Measurements from ENCODE around the gene LRP3. TPM values are rescaled to one million over a fixed set of nuclear protein-coding genes. Genes with fewer than 3 reads are reported as not detected.

Gene LRP3
- polyA plus RNA-seq, 1 of the 3 experiments (the other 2 are of a cell fraction): 8.2 TPM

DNA sequence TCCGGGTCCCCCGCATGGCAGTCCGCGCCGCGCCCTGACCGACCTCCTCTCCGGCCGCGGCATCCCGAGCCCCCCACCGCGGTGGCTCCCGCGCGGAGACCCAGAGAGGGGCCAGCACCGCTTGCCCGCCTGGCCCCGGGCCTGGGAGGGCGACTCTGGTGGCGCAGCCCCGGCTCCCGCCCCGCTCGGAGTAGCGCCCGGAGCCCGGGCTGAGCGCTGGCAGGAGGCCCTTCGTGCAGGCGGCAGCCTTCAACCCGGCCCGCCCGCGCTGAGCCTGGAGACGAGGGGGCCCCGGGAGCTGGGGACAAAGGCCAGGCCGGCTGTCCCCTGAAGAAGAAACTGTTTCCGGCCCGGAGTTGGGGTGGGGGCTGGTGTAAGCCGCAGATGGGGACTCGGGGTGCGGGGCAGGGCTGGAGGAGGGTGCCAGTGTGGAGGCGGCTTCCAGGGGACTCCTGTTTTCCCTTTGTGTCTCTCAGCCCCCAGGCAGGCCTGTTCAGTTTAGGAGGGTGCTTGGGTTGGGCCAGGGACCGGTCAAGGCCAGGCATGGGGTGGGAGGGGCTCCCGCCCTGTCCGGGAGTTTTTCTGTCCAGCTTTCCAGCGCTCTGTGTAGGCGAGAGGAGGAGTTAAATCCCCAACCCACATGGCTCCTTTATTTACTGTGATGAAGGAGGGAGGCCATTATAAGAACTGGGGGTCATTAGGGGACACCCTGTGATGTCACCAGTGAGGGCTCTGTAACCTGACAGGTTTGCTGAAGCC, 935 bp downstream of the LRP3 start:
- Histone ChIP-seq H3F3A (replicated peaks; ENCODE audit: insufficient read depth) (no peaks in the 10 kb centered on the region), H2AFZ (ENCODE audit: low read depth) (peak overlapping the region; percentile 81; the same call in 1 of the 2 replicates), H3K27me3 (ENCODE audit: insufficient read depth) (no peaks in the 10 kb centered on the region), H3K36me3 (replicated peaks in 1 of 2; ENCODE audit: control insufficient read depth in 1 of 2, insufficient read depth in 2 of 2, low read length in 1 of 2) (peaks cover 0 to 3% of the 10 kb centered on the region in 2 experiments), H3K4me2 (peak overlapping the region; percentile 95), H3K9me3 (no peaks in the 10 kb centered on the region), H3K9me2 (no peaks in the 10 kb centered on the region), H3K4me3 (ENCODE audit: low read depth in 2 of 2, low read length in 1 of 2) (peak overlapping the region; percentile 66), H4K20me1 (ENCODE audit: insufficient read depth) (0 out of 2 replicates have a peak, but pooled peaks cover 5% of the 10 kb centered on the region), H3K9ac (peak overlapping the region; percentile 61; the same call in 1 of the 2 replicates), H3K79me2 (ENCODE audit: insufficient read depth) (no peaks in the 10 kb centered on the region), H3K4me1 (ENCODE audit: control insufficient read depth in 1 of 2, insufficient read depth in 2 of 2, low read depth in 1 of 2, low read length in 1 of 2) (peaks cover 0 to 13% of the 10 kb centered on the region in 2 experiments; a peak in 1 of 4 replicates), H3K27ac (ENCODE audit: low read depth in 2 of 2, low read length in 1 of 2) (peak overlapping the region in 1 of 2 experiments; percentile 53; a peak in 1 of 4 replicates)
- no peak for TF ChIP-seq RXRA (IDR thresholded peaks at IDR 0.05; ENCODE audit: borderline replicate concordance, low read depth)
- TF ChIP-seq SMC3 (IDR thresholded peaks at IDR 0.05; ENCODE audit: low read depth, low read length): no peak
- peak; percentile 78 for TF ChIP-seq MXI1 (IDR thresholded peaks at IDR 0.05; ENCODE audit: low read depth, low read length)
- WGBS (ENCODE audit: low lambda C conversion rate): 3% methylated on average over 10 of the region's 49 CpGs
- POLR2A ChIA-PET: interaction anchor here (1.1 to 1.2 kb wide), 2 partner anchors 17 to 19 kb away, joined by 3 to 6 read pairs; no protein-coding TSS in a partner anchor
- CTCF ChIA-PET: interaction anchor here (0.7 to 6.5 kb wide), 8 partner anchors 11 to 212 kb away, joined by 3 to 44 read pairs (median 5); no protein-coding TSS in a partner anchor
- DNase-seq: peak; percentile 78

DNA sequence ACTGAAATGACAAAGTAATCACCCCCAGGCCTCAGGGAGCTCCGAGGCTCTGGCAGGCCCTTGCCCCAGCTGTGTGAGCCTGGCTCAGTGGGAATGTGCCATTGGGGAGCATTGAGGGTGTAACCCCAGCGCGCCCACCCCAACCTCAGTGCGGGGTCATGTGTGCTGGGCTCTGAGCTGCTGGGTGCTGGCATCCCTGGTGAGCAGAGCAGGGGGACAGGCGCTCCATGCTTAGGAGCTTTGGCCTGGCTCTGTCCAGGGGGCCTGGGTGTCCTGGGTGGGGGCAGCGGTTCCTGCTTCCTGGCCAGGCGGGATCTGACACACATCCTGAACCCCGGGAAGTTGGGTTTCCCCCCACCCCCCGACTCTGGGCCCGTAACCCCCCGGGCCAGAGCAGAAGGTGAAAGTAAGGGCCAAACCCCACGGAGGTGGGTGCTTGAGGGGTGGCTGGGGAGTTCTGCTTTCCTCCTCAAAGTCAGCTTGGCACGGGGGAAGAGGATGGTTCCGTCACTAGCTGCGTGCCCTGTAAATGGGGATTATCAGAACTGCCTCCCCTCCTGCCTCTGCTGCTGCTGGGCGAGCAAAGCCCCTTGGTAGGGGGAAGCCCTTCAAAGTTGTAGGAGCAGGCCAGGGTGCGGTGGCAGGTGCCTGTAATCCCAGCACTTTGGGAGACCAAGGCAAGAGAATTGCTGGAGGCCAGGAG, 1.7 kb downstream of the LRP3 start:
- H3K79me2 ChIP-seq (ENCODE audit: insufficient read depth): no peaks in the 10 kb centered on the region
- H3K4me3 ChIP-seq (ENCODE audit: low read depth in 2 of 2, low read length in 1 of 2): peak overlapping the region; percentile 66
- H3K4me1 ChIP-seq (ENCODE audit: control insufficient read depth in 1 of 2, insufficient read depth in 2 of 2, low read depth in 1 of 2, low read length in 1 of 2): peaks cover 0 to 13% of the 10 kb centered on the region in 2 experiments; a peak in 1 of 4 replicates
- no peak overlapping the region for H2AFZ ChIP-seq (ENCODE audit: low read depth)
- POLR2A ChIA-PET: interaction anchor here (1.1 to 1.2 kb wide), 2 partner anchors 18 to 19 kb away, joined by 3 to 6 read pairs; no protein-coding TSS in a partner anchor
- H3F3A ChIP-seq (replicated peaks; ENCODE audit: insufficient read depth): no peaks in the 10 kb centered on the region
- no peaks in the 10 kb centered on the region for H3K9me2 ChIP-seq
- no peaks in the 10 kb centered on the region for H3K9me3 ChIP-seq
- CTCF ChIA-PET: interaction anchor here (1.0 to 6.5 kb wide), 8 partner anchors 11 to 211 kb away, joined by 3 to 44 read pairs (median 6); no protein-coding TSS in a partner anchor
- H4K20me1 ChIP-seq (ENCODE audit: insufficient read depth): 0 out of 2 replicates have a peak, but pooled peaks cover 5% of the 10 kb centered on the region
- H3K27me3 ChIP-seq (ENCODE audit: insufficient read depth): no peaks in the 10 kb centered on the region
- DNase-seq: no peak
- no peak overlapping the region for H3K27ac ChIP-seq (ENCODE audit: low read depth in 2 of 2, low read length in 1 of 2)
- H3K9ac ChIP-seq: peak overlapping the region; percentile 61; the same call in 1 of the 2 replicates
- TF ChIP-seq FOSL2 (IDR thresholded peaks at IDR 0.05; ENCODE audit: borderline replicate concordance, low read depth) (no peak), MEF2A (IDR thresholded peaks at IDR 0.05; ENCODE audit: borderline replicate concordance, low read depth) (no peak), FOXJ3 (CRISPR knock-in tag; IDR thresholded peaks at IDR 0.05) (no peak), GATA2 (CRISPR knock-in tag; IDR thresholded peaks at IDR 0.05) (no peak), TCF12 (IDR thresholded peaks at IDR 0.05) (no peak), NFIC (IDR thresholded peaks at IDR 0.05; ENCODE audit: borderline replicate concordance) (no peak), ELF1 (IDR thresholded peaks at IDR 0.05) (no peak), SIN3A (IDR thresholded peaks at IDR 0.05; ENCODE audit: borderline replicate concordance, low read depth, low read length) (no peak)
- 81% methylated on average over 16 of the region's 17 CpGs for WGBS (ENCODE audit: low lambda C conversion rate)
- peak overlapping the region; percentile 95 for H3K4me2 ChIP-seq
- peaks cover 0 to 3% of the 10 kb centered on the region in 2 experiments for H3K36me3 ChIP-seq (replicated peaks in 1 of 2; ENCODE audit: control insufficient read depth in 1 of 2, insufficient read depth in 2 of 2, low read length in 1 of 2)

Data from SK-N-SH (cell line).